GM19395 (cell line): ENCODE results near the gene HSPA12A.

Source experiments
- ATAC-seq: cut with Tn5 transposase; IDR thresholded peaks from one replicate; pipeline ENCODE4 v1.9.1; 2021; ENCODE audit warnings: mild to moderate bottlenecking, moderate library complexity; ENCODE audit not compliant: unreplicated experiment

The HSPA12A gene

GRCh38 chr10:116771101-116771958, 29.0 kb upstream of the HSPA12A start:
- no peak for ATAC-seq

GRCh38 chr10:116770281-116770680, 27.9 kb upstream of the HSPA12A start:
- ATAC-seq = no peak

- ATAC-seq = no peak
Measured at GRCh38 chr10:116769791-116770190, 27.4 kb upstream of the HSPA12A start.

GRCh38 chr10:116769368-116769767, 27.0 kb upstream of the HSPA12A start:
- ATAC-seq = no peak

GRCh38 chr10:116768786-116769185, 26.4 kb upstream of the HSPA12A start:
- no peak for ATAC-seq

GRCh38 chr10:116766837-116767634, 24.7 kb upstream of the HSPA12A start:
- no peak for ATAC-seq

- ATAC-seq = no peak
Measured at GRCh38 chr10:116766241-116766827, 24.0 kb upstream of the HSPA12A start.

GRCh38 chr10:116765648-116766081, 23.3 kb upstream of the HSPA12A start:
- no peak for ATAC-seq

- no peak for ATAC-seq
Measured at GRCh38 chr10:116764979-116765378, 22.6 kb upstream of the HSPA12A start.

- ATAC-seq = no peak
Measured at GRCh38 chr10:116763440-116763839, 21.1 kb upstream of the HSPA12A start.

- ATAC-seq = no peak
Measured at GRCh38 chr10:116761883-116762282, 19.5 kb upstream of the HSPA12A start.

GRCh38 chr10:116760919-116761318, 18.6 kb upstream of the HSPA12A start:
- no peak for ATAC-seq

- ATAC-seq = no peak
Measured at GRCh38 chr10:116757246-116757645, 14.9 kb upstream of the HSPA12A start.

- ATAC-seq = no peak
Measured at GRCh38 chr10:116756277-116756676, 13.9 kb upstream of the HSPA12A start.

- no peak for ATAC-seq
Measured at GRCh38 chr10:116753759-116754158, 11.4 kb upstream of the HSPA12A start.

- no peak for ATAC-seq
Measured at GRCh38 chr10:116752969-116753665, 10.8 kb upstream of the HSPA12A start.

GRCh38 chr10:116752563-116752962, 10.2 kb upstream of the HSPA12A start:
- ATAC-seq = no peak

- ATAC-seq = no peak
Measured at GRCh38 chr10:116748471-116748870, 6.1 kb upstream of the HSPA12A start.

- ATAC-seq = no peak
Measured at GRCh38 chr10:116748041-116748440, 5.7 kb upstream of the HSPA12A start.

GRCh38 chr10:116747325-116747724, 5.0 kb upstream of the HSPA12A start:
- ATAC-seq = no peak

GRCh38 chr10:116744885-116745284, 2.5 kb upstream of the HSPA12A start:
- ATAC-seq = no peak
